CD4-positive, alpha-beta T cell (primary cell): ENCODE data around the gene MMAB. TPM values are rescaled to one million over a fixed set of nuclear protein-coding genes. Genes with fewer than 3 reads are reported as not detected.

Experiments
- ATAC-seq: fragments of 200-7000 bp; cut with Tn5 transposase; one replicate; pipeline ENCODE4 v1.10.0; 2022; ENCODE audit warnings: mild to moderate bottlenecking; ENCODE audit not compliant: poor library complexity
- CTCF ChIA-PET: fragments of 350-600 bp; sonication (Branson Sonifier 250); formaldehyde crosslinking; loops from one replicate; lab custom pipeline; 2021; ENCODE audit warnings: antibody characterized with exemption, inconsistent platforms; lab: Charles Lee
- POLR2A ChIA-PET: fragments of 350-600 bp; sonication (Branson Sonifier 250); formaldehyde crosslinking; loops from one replicate; lab custom pipeline; 2021; ENCODE audit warnings: antibody characterized with exemption, inconsistent platforms; lab: Charles Lee
- DNase-seq, 14 experiments: peaks; one replicate each; pipeline ENCODE4 v3.0.0-alpha.2; 2013 to 2020; ENCODE audit warnings: mixed read lengths in 2 of 14
- H3K27ac ChIP-seq, 2 donors: one replicate each; pipeline versions ENCODE4 v1.5.1 to v1.7.0; 2013; ENCODE audit warnings: low read length in 2 of 2, low read depth in 1 of 2, mild to moderate bottlenecking in 1 of 2
- H3K27me3 ChIP-seq, 2 experiments: 1 replicate in 1 of 2; 2 replicates in 1 of 2; pipeline versions ENCODE4 v1.6.1 to v1.7.0; 2013; ENCODE audit warnings: low read length in 2 of 2, control low read depth in 1 of 2, mild to moderate bottlenecking in 1 of 2, moderate library complexity in 1 of 2; ENCODE audit not compliant: insufficient read depth in 2 of 2, control insufficient read depth in 1 of 2
- H3K36me3 ChIP-seq: one replicate; pipeline ENCODE4 v1.6.1; 2013; ENCODE audit warnings: low read length, control low read depth; ENCODE audit not compliant: insufficient read depth
- H3K4me1 ChIP-seq: one replicate; pipeline ENCODE4 v1.6.1; 2013; ENCODE audit warnings: low read length, control low read depth; ENCODE audit not compliant: insufficient read depth
- H3K4me3 ChIP-seq: one replicate; pipeline ENCODE4 v1.5.1; 2013; ENCODE audit warnings: mild to moderate bottlenecking, low read length, moderate library complexity
- H3K9me3 ChIP-seq, 2 experiments: 1 replicate in 1 of 2; 2 replicates in 1 of 2; pipeline versions ENCODE4 v1.6.1 to v1.7.0; 2013; ENCODE audit warnings: low read length in 2 of 2, mild to moderate bottlenecking in 2 of 2, control low read depth in 1 of 2, moderate library complexity in 1 of 2; ENCODE audit not compliant: control insufficient read depth in 1 of 2, insufficient read depth in 1 of 2
- H3K27ac Mint-ChIP-seq: one replicate; pipeline ENCODE4 v1.8.0; 2020; ENCODE audit warnings: mixed read lengths
- H3K27me3 Mint-ChIP-seq: one replicate; pipeline ENCODE4 v1.8.0; 2021; ENCODE audit warnings: mixed read lengths
- H3K36me3 Mint-ChIP-seq: one replicate; pipeline ENCODE4 v1.8.0; 2021; ENCODE audit warnings: low read depth, mixed read lengths
- H3K4me1 Mint-ChIP-seq: one replicate; pipeline ENCODE4 v1.8.0; 2021; ENCODE audit warnings: low read depth, mixed read lengths
- H3K4me3 Mint-ChIP-seq: one replicate; pipeline ENCODE4 v1.8.0; 2020; ENCODE audit warnings: mild to moderate bottlenecking, mixed read lengths
- H3K9me3 Mint-ChIP-seq: one replicate; pipeline ENCODE4 v1.8.0; 2020; ENCODE audit warnings: mixed read lengths
- CTCF ChIP-seq: fragments of 200-600 bp; IDR thresholded peaks from one replicate; pipeline ENCODE4 v1.8.0; 2022; ENCODE audit warnings: antibody characterized with exemption, mild to moderate bottlenecking
- intact Hi-C, 2 experiments: fragments of 100-400 bp; cut with DNase I in 1 of 2; cut with micrococcal nuclease in 1 of 2; formaldehyde crosslinking; loops; one replicate each; pipeline versions ENCODE4 v1.15.1 to v1.9.0; 2023 to 2025; cut with DNase I, micrococcal nuclease
- polyA plus RNA-seq, 2 donors: library from polyadenylated mRNA; unstranded; fragments of 120-200 nt; gene quantifications; one replicate each; pipeline ENCODE4 v1.2.1, GENCODE V29; 2013
- total RNA-seq, 174 experiments: library from RNA in 2 of 174; stranded (reverse) in 2 of 174; gene quantifications; one replicate each; pipeline ENCODE4 v1.2.3 and lab custom pipeline; 2021 to 2026

MMAB gene
- total RNA-seq = 1 to 10 TPM; 8.6 to 9.2 TPM
- polyA plus RNA-seq (2013, experiment 1 of 2) = 15.9 TPM
- 11.1 TPM for polyA plus RNA-seq (2013, experiment 2 of 2)
- 8.6 to 44.4 (median 18.5) reads per million in 172 experiments for total RNA-seq (lab: John Stamatoyannopoulos, UW)

DNA sequence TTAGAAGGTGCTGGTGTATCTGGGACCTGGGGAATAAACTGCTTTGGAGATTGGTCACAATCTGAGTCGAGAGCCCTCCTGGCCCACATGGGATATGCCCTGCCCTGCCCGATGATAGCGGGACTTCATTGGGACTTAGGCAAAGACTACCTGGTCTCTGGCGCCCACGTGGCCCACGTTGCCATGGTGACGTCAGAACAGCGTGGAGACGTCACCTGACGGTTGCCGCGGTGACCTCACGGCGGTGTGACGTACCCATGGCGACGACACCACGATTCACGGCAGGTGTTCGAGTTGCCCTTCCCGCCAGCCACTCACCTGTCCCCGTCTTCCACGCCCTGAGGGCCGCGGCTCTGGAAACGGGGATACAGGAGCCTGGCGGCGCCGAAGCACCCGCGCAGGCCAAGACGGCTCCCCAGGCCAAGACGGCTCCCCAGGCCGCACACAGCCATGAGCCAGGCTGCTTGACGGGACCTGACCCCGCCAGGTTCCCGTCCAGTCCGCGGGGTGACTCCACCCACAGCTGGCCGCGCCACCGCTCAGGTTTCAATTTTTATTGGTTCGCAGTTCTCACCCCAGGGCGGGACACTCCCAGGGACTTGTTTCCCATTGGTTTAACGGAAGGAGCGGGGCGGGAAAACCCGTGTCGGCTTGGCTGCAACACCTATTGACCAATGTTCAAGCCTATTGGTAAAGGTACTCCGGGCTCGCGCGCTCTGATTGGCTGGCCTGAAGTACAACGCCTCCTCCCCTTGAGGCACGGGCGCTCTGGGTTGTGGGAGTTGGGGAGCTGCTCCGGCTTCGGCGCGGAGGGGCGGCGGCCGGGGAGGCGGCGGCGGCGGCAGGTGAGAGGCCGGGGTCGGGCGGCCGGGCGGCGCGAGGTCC is at the start of gene MMAB, which contains the start of gene MVK:
MMAB (minus strand) TSS at position 476 of the 885 bp plus-strand sequence; CDS start at position 452, 24 bp downstream.
MVK (plus strand) TSS at position 766 of the 885 bp plus-strand sequence. CDS start 1,029 bp downstream, outside the sequence.
- intact Hi-C loops = loop anchor here (1.0 to 10.0 kb wide), 9 partner anchors 140 to 1888 kb away; partner anchors contain the start of genes ALKBH2 (in 1 of the 2), ANKRD13A (in 1 of the 2), ATP2A2 (in 1 of the 2) and FAM222A (in 1 of the 2)
- Mint-ChIP-seq H3K4me3 (peak within 1 kb of the TSS; percentile 99), H3K36me3 (peaks cover 64% of the 10 kb centered on the region), H3K27ac (peak within 1 kb of the TSS; percentile 95), H3K27me3 (no peaks in the 10 kb centered on the region), H3K4me1 (peaks cover 29% of the 10 kb centered on the region), H3K9me3 (no peaks in the 10 kb centered on the region)
- ATAC-seq (peak; percentile 91), DNase-seq (peak; percentile 95 to 100 (median 98))
- ChIA-PET CTCF (interaction anchor here (0.6 to 2.7 kb wide), 4 partner anchors 24 to 990 kb away, joined by 3 to 12 read pairs (median 5); no protein-coding TSS in a partner anchor), POLR2A (interaction anchor here (0.6 to 2.5 kb wide), 7 partner anchors 8 to 1011 kb away, joined by 3 to 11 read pairs (median 5); partner anchors contain the start of genes FAM222A, ISCU, KCTD10 and UBE3B)
- H3K9me3 ChIP-seq = no peaks in the 10 kb centered on the region
- no peak for TF ChIP-seq CTCF
- peaks cover 19% of the 10 kb centered on the region for H3K4me1 ChIP-seq
- peak within 1 kb of the TSS; percentile 78 for H3K4me3 ChIP-seq
- H3K36me3 ChIP-seq = peaks cover 27% of the 10 kb centered on the region
- H3K27ac ChIP-seq = peak within 1 kb of the TSS; percentile 83 to 96
- no peaks in the 10 kb centered on the region for H3K27me3 ChIP-seq

GRCh38 chr12:109621901-109622364 is 48.6 kb upstream of the MMAB start:
- no peak for ATAC-seq
- no peak for DNase-seq
- H3K36me3 ChIP-seq = no peaks in the 10 kb centered on the region
- H3K4me3 Mint-ChIP-seq = no peak overlapping the region
- H3K36me3 Mint-ChIP-seq = no peaks in the 10 kb centered on the region
- H3K27me3 Mint-ChIP-seq = peaks cover 40% of the 10 kb centered on the region
- no peak overlapping the region for H3K27ac Mint-ChIP-seq
- H3K4me3 ChIP-seq = no peak overlapping the region
- no peak for TF ChIP-seq CTCF
- POLR2A ChIA-PET = no interaction called here
- H3K4me1 Mint-ChIP-seq = peaks cover 5% of the 10 kb centered on the region
- H3K27ac ChIP-seq = no peak overlapping the region
- H3K9me3 ChIP-seq = peaks cover 0 to 4% of the 10 kb centered on the region in 2 experiments
- intact Hi-C loops = no loop called here
- CTCF ChIA-PET = no interaction called here
- H3K4me1 ChIP-seq = no peaks in the 10 kb centered on the region
- H3K27me3 ChIP-seq = peaks cover 0 to 6% of the 10 kb centered on the region in 2 experiments
- no peaks in the 10 kb centered on the region for H3K9me3 Mint-ChIP-seq

GRCh38 chr12:109621211-109621694 is 47.9 kb upstream of the MMAB start:
- H3K27me3 Mint-ChIP-seq = peaks cover 39% of the 10 kb centered on the region
- peaks cover 5% of the 10 kb centered on the region for H3K4me1 Mint-ChIP-seq
- CTCF ChIA-PET = no interaction called here
- H3K36me3 Mint-ChIP-seq = no peaks in the 10 kb centered on the region
- no peaks in the 10 kb centered on the region for H3K9me3 Mint-ChIP-seq
- no peak overlapping the region for H3K4me3 ChIP-seq
- ATAC-seq = no peak
- intact Hi-C loops = no loop called here
- H3K4me1 ChIP-seq = no peaks in the 10 kb centered on the region
- H3K36me3 ChIP-seq = no peaks in the 10 kb centered on the region
- H3K27ac Mint-ChIP-seq = no peak overlapping the region
- POLR2A ChIA-PET = interaction anchor here (0.8 kb wide), 1 partner anchor 296 kb away, joined by 3 read pairs; no protein-coding TSS in a partner anchor
- no peak overlapping the region for H3K27ac ChIP-seq
- H3K4me3 Mint-ChIP-seq = no peak overlapping the region
- H3K27me3 ChIP-seq = peaks cover 3 to 10% of the 10 kb centered on the region in 2 experiments
- no peak for TF ChIP-seq CTCF
- peaks cover 0 to 4% of the 10 kb centered on the region in 2 experiments for H3K9me3 ChIP-seq
- no peak for DNase-seq
